Cardiac muscle cell (in vitro differentiated cells and primary cell): ENCODE results near the gene RCOR1. TPM values are rescaled to one million over a fixed set of nuclear protein-coding genes. Genes with fewer than 3 reads are reported as not detected.

Source experiments
- DNase-seq, 2 donors: peaks; one replicate each; pipeline versions ENCODE4 v3.0.0 to v3.0.0-alpha.2; 2010 to 2017; ENCODE audit warnings: low read depth in 1 of 2, low spot score in 1 of 2
- H3K27ac ChIP-seq: fragments of 200-600 bp; sonication (generic); 2 replicates; pipeline ENCODE4 v1.5.1; 2016
- H3K27me3 ChIP-seq: fragments of 200-600 bp; sonication (generic); 2 replicates; pipeline ENCODE4 v1.6.0; 2016; ENCODE audit warnings: control low read depth
- H3K36me3 ChIP-seq: fragments of 200-600 bp; sonication (generic); 2 replicates; pipeline ENCODE4 v1.5.1; 2016; ENCODE audit warnings: control low read depth
- H3K4me1 ChIP-seq: fragments of 200-600 bp; sonication (generic); 2 replicates; pipeline ENCODE4 v1.8.1; 2017; ENCODE audit warnings: low read depth, mild to moderate bottlenecking, mixed run types
- H3K4me3 ChIP-seq: fragments of 200-600 bp; sonication (generic); 2 replicates; pipeline ENCODE4 v1.5.1; 2016; ENCODE audit warnings: mild to moderate bottlenecking
- H3K9me3 ChIP-seq: fragments of 200-600 bp; sonication (generic); 2 replicates; pipeline ENCODE4 v1.5.1; 2017; ENCODE audit warnings: low read depth, mild to moderate bottlenecking, control low read depth
- polyA plus RNA-seq: library from polyadenylated mRNA; unstranded; fragments of >200 nt; fragmentation: Nextera tagmentation; extraction: Ambion mirVana; gene quantifications from 2 replicates; pipeline ENCODE4 v1.2.1, GENCODE V29; 2016
- total RNA-seq: library from RNA; depleted of rRNA; stranded (reverse); fragments of >200 nt; gene quantifications from 2 replicates; pipeline ENCODE4 v1.2.3, GENCODE V29; 2016
- TF ChIP-seq, protein P1 (sequence below): IDR thresholded peaks from 2 replicates; pipeline ENCODE4 v1.5.1; 2012; ENCODE audit warnings: low read depth, mild to moderate bottlenecking, low read length

The RCOR1 gene
- total and polyA plus RNA-seq, 2 experiments from 2014 or later: 5.3 to 17.0 TPM

DNA sequence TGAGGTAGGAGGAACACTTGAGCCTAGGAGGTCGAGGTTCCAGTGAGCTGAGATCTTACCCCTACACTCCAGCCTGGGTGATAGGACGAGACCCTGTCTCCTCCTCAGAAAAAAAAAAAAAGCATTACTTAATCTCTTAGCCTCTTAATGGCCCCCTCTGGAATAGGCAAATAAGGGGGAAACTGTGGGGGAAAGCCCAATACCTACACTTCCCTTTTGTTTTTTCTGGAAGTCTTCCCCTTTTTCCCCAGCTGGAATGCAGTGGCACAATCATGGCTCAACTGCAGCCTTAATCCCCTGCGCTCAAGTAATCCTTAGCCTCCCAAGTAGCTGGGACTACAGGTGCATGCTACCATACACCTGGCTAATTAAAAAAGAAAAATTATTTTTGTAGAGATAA lies 32.2 kb downstream of the RCOR1 start:
- Histone ChIP-seq H3K4me3 (no peak overlapping the region), H3K27ac (no peak overlapping the region), H3K4me1 (peaks cover 8% of the 10 kb centered on the region), H3K27me3 (no peaks in the 10 kb centered on the region), H3K36me3 (no peaks in the 10 kb centered on the region), H3K9me3 (no peaks in the 10 kb centered on the region)
- no peak for DNase-seq
- TF ChIP-seq, protein P1, sequence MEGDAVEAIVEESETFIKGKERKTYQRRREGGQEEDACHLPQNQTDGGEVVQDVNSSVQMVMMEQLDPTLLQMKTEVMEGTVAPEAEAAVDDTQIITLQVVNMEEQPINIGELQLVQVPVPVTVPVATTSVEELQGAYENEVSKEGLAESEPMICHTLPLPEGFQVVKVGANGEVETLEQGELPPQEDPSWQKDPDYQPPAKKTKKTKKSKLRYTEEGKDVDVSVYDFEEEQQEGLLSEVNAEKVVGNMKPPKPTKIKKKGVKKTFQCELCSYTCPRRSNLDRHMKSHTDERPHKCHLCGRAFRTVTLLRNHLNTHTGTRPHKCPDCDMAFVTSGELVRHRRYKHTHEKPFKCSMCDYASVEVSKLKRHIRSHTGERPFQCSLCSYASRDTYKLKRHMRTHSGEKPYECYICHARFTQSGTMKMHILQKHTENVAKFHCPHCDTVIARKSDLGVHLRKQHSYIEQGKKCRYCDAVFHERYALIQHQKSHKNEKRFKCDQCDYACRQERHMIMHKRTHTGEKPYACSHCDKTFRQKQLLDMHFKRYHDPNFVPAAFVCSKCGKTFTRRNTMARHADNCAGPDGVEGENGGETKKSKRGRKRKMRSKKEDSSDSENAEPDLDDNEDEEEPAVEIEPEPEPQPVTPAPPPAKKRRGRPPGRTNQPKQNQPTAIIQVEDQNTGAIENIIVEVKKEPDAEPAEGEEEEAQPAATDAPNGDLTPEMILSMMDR: no peak

DNA sequence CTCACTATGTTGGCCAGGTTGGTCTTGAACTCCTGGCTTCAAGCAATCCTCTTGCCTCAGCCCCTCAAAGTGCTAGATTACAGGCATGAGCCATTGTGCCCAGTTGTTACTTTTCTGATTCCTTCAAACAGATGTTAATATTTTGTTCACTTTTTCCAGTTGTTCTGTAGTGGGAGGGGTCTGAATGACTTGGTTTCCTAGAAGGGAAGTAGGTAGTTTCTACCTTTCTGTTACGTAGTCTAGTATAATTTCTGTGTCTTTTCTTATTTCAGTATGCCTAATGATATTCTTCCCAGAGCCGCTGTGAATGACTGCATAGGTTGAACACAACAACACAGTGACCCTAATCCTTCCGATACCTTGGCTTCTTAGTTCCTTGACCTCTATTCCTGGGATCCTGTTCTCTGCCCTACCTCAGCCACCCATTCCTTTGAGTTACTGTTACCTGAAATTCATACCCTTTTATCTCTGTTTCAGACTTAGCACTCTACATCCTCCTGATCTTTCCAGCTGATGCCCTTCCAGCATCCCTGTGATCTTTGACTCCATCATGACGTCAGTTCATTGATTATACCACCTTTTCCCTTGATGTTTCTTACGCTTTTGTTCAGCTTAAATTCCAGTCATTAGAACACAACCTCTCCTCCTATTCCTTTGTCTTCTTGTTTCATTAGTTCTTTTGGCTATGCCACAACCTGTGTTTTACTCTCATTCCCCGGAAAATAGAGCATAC lies 33.3 kb downstream of the RCOR1 start:
- TF ChIP-seq, protein P1: no peak
- H3K27me3 ChIP-seq: no peaks in the 10 kb centered on the region
- H3K36me3 ChIP-seq: no peaks in the 10 kb centered on the region
- no peak overlapping the region for H3K27ac ChIP-seq
- no peak overlapping the region for H3K4me3 ChIP-seq
- H3K4me1 ChIP-seq: peaks cover 18% of the 10 kb centered on the region
- no peaks in the 10 kb centered on the region for H3K9me3 ChIP-seq
- DNase-seq: no peak

DNA sequence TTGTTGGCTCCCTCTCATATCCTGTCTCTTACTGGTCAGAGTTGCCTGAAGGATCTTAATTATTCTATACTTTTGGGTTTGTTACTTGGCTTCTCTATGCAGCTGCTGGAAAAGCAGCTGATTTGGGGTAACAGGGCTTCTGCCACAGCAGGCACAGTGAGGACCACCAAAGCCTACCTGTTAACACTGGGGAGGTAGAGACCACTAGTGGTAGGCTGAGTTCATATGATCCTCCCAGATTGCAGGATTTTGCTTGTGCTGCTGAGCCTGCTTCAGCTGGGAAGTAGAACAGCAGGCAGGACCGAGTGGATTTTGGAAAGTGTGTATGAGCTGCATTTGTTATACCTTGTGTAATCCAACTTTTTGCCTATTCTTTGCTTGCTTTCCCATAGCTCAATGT lies 34.1 kb downstream of the RCOR1 start:
- Histone ChIP-seq H3K4me3 (no peak overlapping the region), H3K27me3 (no peaks in the 10 kb centered on the region), H3K27ac (peak overlapping the region; percentile 27), H3K4me1 (peaks cover 26% of the 10 kb centered on the region), H3K36me3 (no peaks in the 10 kb centered on the region), H3K9me3 (no peaks in the 10 kb centered on the region)
- DNase-seq: no peak
- TF ChIP-seq, protein P1: no peak

DNA sequence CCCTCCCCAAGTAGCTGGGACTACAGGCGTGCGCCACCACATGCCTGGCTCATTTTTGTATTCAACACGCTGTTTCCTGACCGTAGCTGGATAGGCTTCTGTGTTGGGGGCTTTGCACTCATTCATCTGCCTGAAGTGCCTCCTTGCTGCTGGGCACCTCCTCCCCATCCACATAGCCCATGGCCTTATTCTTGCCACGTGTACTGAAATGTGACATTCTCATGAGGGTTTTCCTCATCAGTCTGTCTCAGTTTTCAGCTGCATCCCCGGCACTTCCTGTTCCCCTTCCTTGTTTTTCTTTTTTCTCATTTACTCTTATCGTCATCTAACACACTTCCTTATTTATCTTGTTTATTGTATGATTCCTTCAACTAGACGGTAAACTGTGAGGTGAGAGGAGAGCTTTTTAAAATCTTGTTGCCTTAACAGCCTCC lies 36.6 kb downstream of the RCOR1 start:
- TF ChIP-seq, protein P1: no peak
- Histone ChIP-seq H3K4me3 (no peak overlapping the region), H3K36me3 (no peaks in the 10 kb centered on the region), H3K9me3 (no peaks in the 10 kb centered on the region), H3K4me1 (peaks cover 21% of the 10 kb centered on the region), H3K27me3 (no peaks in the 10 kb centered on the region), H3K27ac (peak overlapping the region; percentile 91)
- no peak for DNase-seq

DNA sequence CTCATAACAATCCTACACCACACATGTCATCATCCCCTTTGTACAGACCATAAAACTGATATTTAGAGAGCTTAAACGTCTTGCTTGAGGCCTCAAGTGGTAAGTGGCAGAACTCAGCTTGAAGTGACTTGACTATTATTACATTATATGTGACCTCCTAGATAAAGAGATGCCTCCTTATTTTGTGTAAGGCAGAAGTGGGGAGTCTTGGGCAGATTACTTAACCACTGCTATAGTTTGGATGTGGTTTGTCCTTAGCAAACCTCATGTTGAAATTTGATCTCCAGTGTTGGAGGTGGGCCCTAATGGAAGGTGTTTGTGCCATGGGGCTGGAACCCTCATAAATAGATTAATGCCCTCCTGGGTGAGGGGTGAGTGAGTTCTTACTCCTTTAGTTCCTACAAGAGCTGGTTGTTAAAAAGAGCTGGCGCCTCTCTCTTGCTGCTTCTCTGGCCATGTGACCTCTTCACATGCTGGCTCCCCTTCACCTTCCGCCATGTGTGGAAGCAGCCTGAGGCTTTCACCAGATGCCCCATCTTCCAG lies 37.4 kb downstream of the RCOR1 start:
- DNase-seq: peak; percentile 33 to 44
- Histone ChIP-seq H3K4me1 (peaks cover 21% of the 10 kb centered on the region), H3K36me3 (no peaks in the 10 kb centered on the region), H3K4me3 (no peak overlapping the region), H3K9me3 (no peaks in the 10 kb centered on the region), H3K27ac (peak overlapping the region; percentile 91), H3K27me3 (no peaks in the 10 kb centered on the region)
- TF ChIP-seq, protein P1: no peak
